WTC11 (cell line): ENCODE measurements around the gene ITGAV. TPM values are rescaled to one million over a fixed set of nuclear protein-coding genes. Genes with fewer than 3 reads are reported as not detected.

Source experiments
- ATAC-seq: fragments of 200-7000 bp; cut with Tn5 transposase; 2 replicates; pipeline ENCODE4 v1.10.0; 2021; ENCODE audit warnings: mild to moderate bottlenecking, moderate library complexity
- CTCF ChIA-PET: fragments of 300-600 bp; sonication (Branson Sonifier 250); formaldehyde crosslinking; loops from one replicate; lab custom pipeline; 2021; ENCODE audit warnings: antibody characterized with exemption; lab: Charles Lee
- POLR2A ChIA-PET: fragments of 350-600 bp; sonication (Branson Sonifier 250); formaldehyde crosslinking; loops from one replicate; lab custom pipeline; 2021; ENCODE audit warnings: antibody characterized with exemption; lab: Charles Lee
- DNase-seq: peaks from one replicate; pipeline ENCODE4 v3.0.0; 2021; ENCODE audit warnings: low spot score
- H3K27ac Mint-ChIP-seq: 2 replicates; pipeline ENCODE4 v1.8.0; 2021; ENCODE audit warnings: mixed read lengths
- H3K27me3 Mint-ChIP-seq: 2 replicates; pipeline ENCODE4 v1.8.0; 2021; ENCODE audit warnings: low read depth, mild to moderate bottlenecking, moderate library complexity, mixed read lengths
- H3K36me3 Mint-ChIP-seq: 2 replicates; pipeline ENCODE4 v1.8.0; 2021; ENCODE audit warnings: mixed read lengths
- H3K4me1 Mint-ChIP-seq: 2 replicates; pipeline ENCODE4 v1.8.0; 2022; ENCODE audit warnings: mixed read lengths
- H3K4me3 Mint-ChIP-seq: 2 replicates; pipeline ENCODE4 v1.8.0; 2021; ENCODE audit warnings: mild to moderate bottlenecking, moderate library complexity, mixed read lengths
- H3K9me3 Mint-ChIP-seq: 2 replicates; pipeline ENCODE4 v1.8.0; 2021; ENCODE audit warnings: mixed read lengths
- ATF1 ChIP-seq: sonication (generic); formaldehyde crosslinking; IDR thresholded peaks from 2 replicates; pipeline ENCODE4 v1.8.1; 2023; ENCODE audit warnings: mild to moderate bottlenecking, moderate library complexity, missing genetic modification reagents
- CBFB ChIP-seq: sonication (generic); formaldehyde crosslinking; IDR thresholded peaks from 2 replicates; pipeline ENCODE4 v1.8.1; 2022; ENCODE audit warnings: mild to moderate bottlenecking, low read depth, missing genetic modification reagents
- ESRRA ChIP-seq: sonication (generic); formaldehyde crosslinking; IDR thresholded peaks from 2 replicates; pipeline ENCODE4 v1.8.1; 2022; ENCODE audit warnings: mild to moderate bottlenecking, missing genetic modification reagents, borderline replicate concordance
- GTF2I ChIP-seq: fragments of 250-450 bp; sonication (Bioruptor Pico); conservative IDR thresholded peaks from 2 replicates; pipeline ENCODE4 v1.4.0; 2021; ENCODE audit warnings: mild to moderate bottlenecking
- JAZF1 ChIP-seq: fragments of 250-450 bp; sonication (Bioruptor Pico); IDR thresholded peaks from 2 replicates; pipeline ENCODE4 v1.9.0; 2021; ENCODE audit warnings: moderate library complexity, mild to moderate bottlenecking, inconsistent platforms
- MXD4 ChIP-seq: fragments of 250-450 bp; sonication (Bioruptor Pico); IDR thresholded peaks from 2 replicates; pipeline ENCODE4 v1.8.0; 2021; ENCODE audit warnings: mild to moderate bottlenecking, moderate library complexity, borderline replicate concordance
- RELA ChIP-seq: sonication (generic); formaldehyde crosslinking; IDR thresholded peaks from 2 replicates; pipeline ENCODE4 v1.8.1; 2022; ENCODE audit warnings: missing genetic modification reagents, mild to moderate bottlenecking, borderline replicate concordance
- ZNF138 ChIP-seq: sonication (generic); formaldehyde crosslinking; conservative IDR thresholded peaks from 2 replicates; pipeline ENCODE4 v1.8.1; 2022; ENCODE audit warnings: mild to moderate bottlenecking, moderate library complexity, missing genetic modification reagents
- ZNF423 ChIP-seq: fragments of 250-450 bp; sonication (Bioruptor Pico); IDR thresholded peaks from 2 replicates; pipeline ENCODE4 v2.1.2; 2022; ENCODE audit warnings: mild to moderate bottlenecking, moderate library complexity
- total RNA-seq: library from RNA; stranded (reverse); gene quantifications from 3 replicates; pipeline ENCODE4 v1.2.3, GENCODE V29; 2021
- TF ChIP-seq, protein P1 (sequence below): sonication (generic); formaldehyde crosslinking; IDR thresholded peaks from 2 replicates; pipeline ENCODE4 v1.8.0; 2023; ENCODE audit warnings: mild to moderate bottlenecking, missing genetic modification reagents
- TF ChIP-seq, protein P2 (sequence below): sonication (generic); formaldehyde crosslinking; IDR thresholded peaks from 2 replicates; pipeline ENCODE4 v1.8.0; 2023; ENCODE audit warnings: missing genetic modification reagents
- TF ChIP-seq, protein P3 (sequence below): sonication (generic); formaldehyde crosslinking; IDR thresholded peaks from 2 replicates; pipeline ENCODE4 v1.8.1; 2022; ENCODE audit warnings: mild to moderate bottlenecking, missing genetic modification reagents, moderate library complexity, borderline replicate concordance
- TF ChIP-seq, protein P4 (sequence below): fragments of 250-450 bp; sonication (Bioruptor Pico); IDR thresholded peaks from 2 replicates; pipeline ENCODE4 v2.1.2; 2022; ENCODE audit warnings: mild to moderate bottlenecking, moderate library complexity
- TF ChIP-seq, protein P5 (sequence below): sonication (generic); formaldehyde crosslinking; IDR thresholded peaks from 2 replicates; pipeline ENCODE4 v1.8.1; 2022; ENCODE audit warnings: low read depth, missing genetic modification reagents, borderline replicate concordance
- TF ChIP-seq, protein P6 (sequence below): sonication (generic); formaldehyde crosslinking; IDR thresholded peaks from 2 replicates; pipeline ENCODE4 v1.8.1; 2022; ENCODE audit warnings: mild to moderate bottlenecking, moderate library complexity, missing genetic modification reagents

ITGAV gene
- total RNA-seq, 1 experiment from 2014 or later: 30.0 TPM

DNA sequence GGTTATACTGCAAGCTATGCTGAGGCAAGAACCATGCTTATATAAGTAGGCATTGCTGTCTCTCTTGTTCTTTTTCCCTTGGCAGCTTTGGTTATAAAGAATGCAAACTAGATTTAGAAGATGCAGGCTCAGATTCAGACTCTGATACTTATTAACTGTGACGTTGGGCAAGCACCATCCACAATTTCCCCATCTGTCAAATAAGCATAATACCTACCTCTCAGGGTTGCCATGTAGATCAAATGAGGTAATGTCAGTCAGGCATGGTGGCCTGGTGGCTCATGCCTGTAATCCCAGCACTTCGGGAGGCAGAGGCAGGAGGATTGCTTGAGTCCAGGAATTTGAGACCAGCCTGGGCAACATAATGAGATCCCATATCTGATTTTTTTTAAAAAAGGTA is 21.7 kb downstream of the ITGAV start:
- H3K27ac Mint-ChIP-seq: no peak overlapping the region
- TF ChIP-seq, protein P1, sequence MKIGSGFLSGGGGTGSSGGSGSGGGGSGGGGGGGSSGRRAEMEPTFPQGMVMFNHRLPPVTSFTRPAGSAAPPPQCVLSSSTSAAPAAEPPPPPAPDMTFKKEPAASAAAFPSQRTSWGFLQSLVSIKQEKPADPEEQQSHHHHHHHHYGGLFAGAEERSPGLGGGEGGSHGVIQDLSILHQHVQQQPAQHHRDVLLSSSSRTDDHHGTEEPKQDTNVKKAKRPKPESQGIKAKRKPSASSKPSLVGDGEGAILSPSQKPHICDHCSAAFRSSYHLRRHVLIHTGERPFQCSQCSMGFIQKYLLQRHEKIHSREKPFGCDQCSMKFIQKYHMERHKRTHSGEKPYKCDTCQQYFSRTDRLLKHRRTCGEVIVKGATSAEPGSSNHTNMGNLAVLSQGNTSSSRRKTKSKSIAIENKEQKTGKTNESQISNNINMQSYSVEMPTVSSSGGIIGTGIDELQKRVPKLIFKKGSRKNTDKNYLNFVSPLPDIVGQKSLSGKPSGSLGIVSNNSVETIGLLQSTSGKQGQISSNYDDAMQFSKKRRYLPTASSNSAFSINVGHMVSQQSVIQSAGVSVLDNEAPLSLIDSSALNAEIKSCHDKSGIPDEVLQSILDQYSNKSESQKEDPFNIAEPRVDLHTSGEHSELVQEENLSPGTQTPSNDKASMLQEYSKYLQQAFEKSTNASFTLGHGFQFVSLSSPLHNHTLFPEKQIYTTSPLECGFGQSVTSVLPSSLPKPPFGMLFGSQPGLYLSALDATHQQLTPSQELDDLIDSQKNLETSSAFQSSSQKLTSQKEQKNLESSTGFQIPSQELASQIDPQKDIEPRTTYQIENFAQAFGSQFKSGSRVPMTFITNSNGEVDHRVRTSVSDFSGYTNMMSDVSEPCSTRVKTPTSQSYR (CRISPR knock-in tag): no peak
- TF ChIP-seq, protein P2, sequence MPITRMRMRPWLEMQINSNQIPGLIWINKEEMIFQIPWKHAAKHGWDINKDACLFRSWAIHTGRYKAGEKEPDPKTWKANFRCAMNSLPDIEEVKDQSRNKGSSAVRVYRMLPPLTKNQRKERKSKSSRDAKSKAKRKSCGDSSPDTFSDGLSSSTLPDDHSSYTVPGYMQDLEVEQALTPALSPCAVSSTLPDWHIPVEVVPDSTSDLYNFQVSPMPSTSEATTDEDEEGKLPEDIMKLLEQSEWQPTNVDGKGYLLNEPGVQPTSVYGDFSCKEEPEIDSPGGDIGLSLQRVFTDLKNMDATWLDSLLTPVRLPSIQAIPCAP (CRISPR knock-in tag): no peak
- TF ChIP-seq ZNF138 (no peak), CBFB (no peak), ATF1 (CRISPR knock-in tag) (no peak)
- TF ChIP-seq, all 79 proteins: peak for 0
- H3K4me1 Mint-ChIP-seq: peaks cover 4% of the 10 kb centered on the region
- H3K9me3 Mint-ChIP-seq: no peaks in the 10 kb centered on the region
- no peak for ATAC-seq
- no peak for DNase-seq
- H3K27me3 Mint-ChIP-seq: no peaks in the 10 kb centered on the region
- no peak overlapping the region for H3K4me3 Mint-ChIP-seq
- ChIA-PET POLR2A (no interaction called here), CTCF (no interaction called here)
- no peaks in the 10 kb centered on the region for H3K36me3 Mint-ChIP-seq

DNA sequence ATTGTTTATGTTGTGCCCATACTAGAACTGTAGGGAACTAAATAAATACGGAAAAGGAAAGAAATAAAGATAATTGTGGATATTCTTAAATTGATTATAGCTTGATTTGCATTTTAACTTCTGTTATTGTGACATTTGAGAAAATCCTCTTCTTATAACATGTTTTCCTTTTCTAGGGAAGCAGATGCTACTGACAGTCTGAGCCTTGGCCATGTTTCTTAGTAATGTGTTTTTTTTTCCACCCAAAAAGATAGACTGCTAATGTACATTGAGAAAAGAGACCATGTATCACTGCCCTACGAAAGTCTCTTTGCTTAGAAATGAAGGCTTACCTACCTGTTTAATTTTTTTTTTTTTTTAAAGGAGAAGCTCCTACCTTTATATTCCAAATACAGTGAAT is 22.2 kb downstream of the ITGAV start:
- H3K27ac Mint-ChIP-seq: no peak overlapping the region
- POLR2A ChIA-PET: no interaction called here
- H3K4me1 Mint-ChIP-seq: peaks cover 4% of the 10 kb centered on the region
- DNase-seq: no peak
- CTCF ChIA-PET: no interaction called here
- no peak for TF ChIP-seq ZNF423 (CRISPR knock-in tag)
- no peak for TF ChIP-seq RELA (CRISPR knock-in tag)
- TF ChIP-seq, protein P3, sequence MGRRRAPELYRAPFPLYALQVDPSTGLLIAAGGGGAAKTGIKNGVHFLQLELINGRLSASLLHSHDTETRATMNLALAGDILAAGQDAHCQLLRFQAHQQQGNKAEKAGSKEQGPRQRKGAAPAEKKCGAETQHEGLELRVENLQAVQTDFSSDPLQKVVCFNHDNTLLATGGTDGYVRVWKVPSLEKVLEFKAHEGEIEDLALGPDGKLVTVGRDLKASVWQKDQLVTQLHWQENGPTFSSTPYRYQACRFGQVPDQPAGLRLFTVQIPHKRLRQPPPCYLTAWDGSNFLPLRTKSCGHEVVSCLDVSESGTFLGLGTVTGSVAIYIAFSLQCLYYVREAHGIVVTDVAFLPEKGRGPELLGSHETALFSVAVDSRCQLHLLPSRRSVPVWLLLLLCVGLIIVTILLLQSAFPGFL (CRISPR knock-in tag): no peak
- TF ChIP-seq, protein P4, sequence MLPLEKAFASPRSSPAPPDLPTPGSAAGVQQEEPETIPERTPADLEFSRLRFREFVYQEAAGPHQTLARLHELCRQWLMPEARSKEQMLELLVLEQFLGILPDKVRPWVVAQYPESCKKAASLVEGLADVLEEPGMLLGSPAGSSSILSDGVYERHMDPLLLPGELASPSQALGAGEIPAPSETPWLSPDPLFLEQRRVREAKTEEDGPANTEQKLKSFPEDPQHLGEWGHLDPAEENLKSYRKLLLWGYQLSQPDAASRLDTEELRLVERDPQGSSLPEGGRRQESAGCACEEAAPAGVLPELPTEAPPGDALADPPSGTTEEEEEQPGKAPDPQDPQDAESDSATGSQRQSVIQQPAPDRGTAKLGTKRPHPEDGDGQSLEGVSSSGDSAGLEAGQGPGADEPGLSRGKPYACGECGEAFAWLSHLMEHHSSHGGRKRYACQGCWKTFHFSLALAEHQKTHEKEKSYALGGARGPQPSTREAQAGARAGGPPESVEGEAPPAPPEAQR (CRISPR knock-in tag): no peak
- TF ChIP-seq, protein P5, sequence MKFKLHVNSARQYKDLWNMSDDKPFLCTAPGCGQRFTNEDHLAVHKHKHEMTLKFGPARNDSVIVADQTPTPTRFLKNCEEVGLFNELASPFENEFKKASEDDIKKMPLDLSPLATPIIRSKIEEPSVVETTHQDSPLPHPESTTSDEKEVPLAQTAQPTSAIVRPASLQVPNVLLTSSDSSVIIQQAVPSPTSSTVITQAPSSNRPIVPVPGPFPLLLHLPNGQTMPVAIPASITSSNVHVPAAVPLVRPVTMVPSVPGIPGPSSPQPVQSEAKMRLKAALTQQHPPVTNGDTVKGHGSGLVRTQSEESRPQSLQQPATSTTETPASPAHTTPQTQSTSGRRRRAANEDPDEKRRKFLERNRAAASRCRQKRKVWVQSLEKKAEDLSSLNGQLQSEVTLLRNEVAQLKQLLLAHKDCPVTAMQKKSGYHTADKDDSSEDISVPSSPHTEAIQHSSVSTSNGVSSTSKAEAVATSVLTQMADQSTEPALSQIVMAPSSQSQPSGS (CRISPR knock-in tag): no peak
- TF ChIP-seq GTF2I (CRISPR knock-in tag): no peak
- TF ChIP-seq JAZF1 (CRISPR knock-in tag): no peak
- TF ChIP-seq ATF1 (CRISPR knock-in tag): no peak
- no peak for TF ChIP-seq ESRRA
- TF ChIP-seq, protein P6, sequence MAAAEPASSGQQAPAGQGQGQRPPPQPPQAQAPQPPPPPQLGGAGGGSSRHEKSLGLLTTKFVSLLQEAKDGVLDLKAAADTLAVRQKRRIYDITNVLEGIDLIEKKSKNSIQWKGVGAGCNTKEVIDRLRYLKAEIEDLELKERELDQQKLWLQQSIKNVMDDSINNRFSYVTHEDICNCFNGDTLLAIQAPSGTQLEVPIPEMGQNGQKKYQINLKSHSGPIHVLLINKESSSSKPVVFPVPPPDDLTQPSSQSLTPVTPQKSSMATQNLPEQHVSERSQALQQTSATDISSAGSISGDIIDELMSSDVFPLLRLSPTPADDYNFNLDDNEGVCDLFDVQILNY (CRISPR knock-in tag): no peak
- TF ChIP-seq MXD4 (CRISPR knock-in tag): no peak
- no peak overlapping the region for H3K4me3 Mint-ChIP-seq
- H3K27me3 Mint-ChIP-seq: no peaks in the 10 kb centered on the region
- no peaks in the 10 kb centered on the region for H3K9me3 Mint-ChIP-seq
- no peak for ATAC-seq
- no peaks in the 10 kb centered on the region for H3K36me3 Mint-ChIP-seq
